ENCODE data around the gene SPACA6. TPM values are rescaled to one million over a fixed set of nuclear protein-coding genes. Genes with fewer than 3 reads are reported as not detected.

The SPACA6 gene
- total RNA-seq, 5 donors from 2014 or later (not counting 1 experiment from before 2014, with no cell fraction given): 5.5 to 9.9 (median 6.9) TPM

- peaks cover 4 to 7% of the 10 kb centered on the region in 2 donors for H3K27me3 Mint-ChIP-seq
- 68% methylated on average over 20 of the region's 22 CpGs for WGBS (ENCODE audit: insufficient coverage)
- peak overlapping the region; percentile 69 to 85 (median 77) for H3K4me3 Mint-ChIP-seq
- DNase-seq (no peak), ATAC-seq (replicated peaks in 1 of 4) (no peak)
- peaks cover 2% of the 10 kb centered on the region for H3K9me3 ChIP-seq
- H3K36me3 ChIP-seq (ENCODE audit: control insufficient read depth in 2 of 2, extremely low read depth in 1 of 2, insufficient read depth in 1 of 2, low read length in 1 of 2): no peaks in the 10 kb centered on the region
- ChIA-PET POLR2A (interaction anchor here in 1 of 2 donors (0.7 kb wide), 1 partner anchor 17 kb away, joined by 4 read pairs; no protein-coding TSS in a partner anchor), CTCF (interaction anchor here in 1 of 2 donors (0.5 kb wide), 1 partner anchor 19 kb away, joined by 9 read pairs; no protein-coding TSS in a partner anchor)
- H3K4me1 ChIP-seq (ENCODE audit: control insufficient read depth in 1 of 2, extremely low read depth in 1 of 2, insufficient read depth in 2 of 2, low read length in 2 of 2): peaks cover 2 to 29% of the 10 kb centered on the region in 2 experiments
- peak overlapping the region; percentile 63 to 64 for H3K27ac Mint-ChIP-seq
- H3K4me3 ChIP-seq (ENCODE audit: control insufficient read depth in 1 of 2, extremely low read depth in 1 of 2, low read length in 1 of 2): no peak overlapping the region
- H3K36me3 Mint-ChIP-seq: peaks cover 3% of the 10 kb centered on the region
- H3K9me3 Mint-ChIP-seq: peaks cover 5 to 19% (median 11%) of the 10 kb centered on the region in 3 donors
- no peak overlapping the region for H3K27ac ChIP-seq (ENCODE audit: low read length)
- H3K27me3 ChIP-seq (replicated peaks in 1 of 2; ENCODE audit: control insufficient read depth in 2 of 2, extremely low read depth in 1 of 2, insufficient read depth in 2 of 2, low read length in 1 of 2): peaks cover 0 to 25% of the 10 kb centered on the region in 2 experiments
- peaks cover 14 to 27% (median 17%) of the 10 kb centered on the region in 3 donors for H3K4me1 Mint-ChIP-seq
These were observed 5.1 kb upstream of the SPACA6 start for GRCh38 chr19:51687791-51688670.

GRCh38 chr19:51688671-51689571 lies 4.2 kb upstream of the SPACA6 start:
- Histone ChIP-seq H3K9me3 (peaks cover 2% of the 10 kb centered on the region), H3K4me3 (ENCODE audit: control insufficient read depth in 1 of 2, extremely low read depth in 1 of 2, low read length in 1 of 2) (peak overlapping the region in 1 of 2 donors; percentile 54), H3K27me3 (replicated peaks in 1 of 2; ENCODE audit: control insufficient read depth in 2 of 2, extremely low read depth in 1 of 2, insufficient read depth in 2 of 2, low read length in 1 of 2) (peaks cover 0 to 25% of the 10 kb centered on the region in 2 experiments), H3K36me3 (ENCODE audit: control insufficient read depth in 2 of 2, extremely low read depth in 1 of 2, insufficient read depth in 1 of 2, low read length in 1 of 2) (no peaks in the 10 kb centered on the region), H3K27ac (ENCODE audit: low read length) (no peak overlapping the region), H3K4me1 (ENCODE audit: control insufficient read depth in 1 of 2, extremely low read depth in 1 of 2, insufficient read depth in 2 of 2, low read length in 2 of 2) (peaks cover 2 to 29% of the 10 kb centered on the region in 2 experiments)
- H3K4me1 Mint-ChIP-seq: peaks cover 14 to 27% (median 18%) of the 10 kb centered on the region in 3 donors
- H3K36me3 Mint-ChIP-seq: peaks cover 3% of the 10 kb centered on the region
- POLR2A ChIA-PET: interaction anchor here in 1 of 2 donors (0.7 kb wide), 1 partner anchor 18 kb away, joined by 4 read pairs; no protein-coding TSS in a partner anchor
- 12% methylated on average over 25 of the region's 63 CpGs for WGBS (ENCODE audit: insufficient coverage)
- H3K4me3 Mint-ChIP-seq: peak overlapping the region; percentile 69 to 85 (median 77)
- ATAC-seq (replicated peaks in 1 of 4) (peak in 2 of 4 experiments; percentile 22 to 28), DNase-seq (peak in 2 of 35 experiments; percentile 8 to 17)
- peaks cover 5 to 19% (median 11%) of the 10 kb centered on the region in 3 donors for H3K9me3 Mint-ChIP-seq
- CTCF ChIA-PET: interaction anchor here in 1 of 2 donors (0.6 kb wide), 1 partner anchor 10 kb away, joined by 3 read pairs; no protein-coding TSS in a partner anchor
- peak overlapping the region; percentile 63 to 68 for H3K27ac Mint-ChIP-seq
- peaks cover 4 to 7% of the 10 kb centered on the region in 2 donors for H3K27me3 Mint-ChIP-seq

- Histone ChIP-seq H3K4me3 (ENCODE audit: control insufficient read depth in 1 of 2, extremely low read depth in 1 of 2, low read length in 1 of 2) (peak overlapping the region; percentile 54 to 67), H3K36me3 (ENCODE audit: control insufficient read depth in 2 of 2, extremely low read depth in 1 of 2, insufficient read depth in 1 of 2, low read length in 1 of 2) (no peaks in the 10 kb centered on the region), H3K9me3 (no peaks in the 10 kb centered on the region), H3K4me1 (ENCODE audit: control insufficient read depth in 1 of 2, extremely low read depth in 1 of 2, insufficient read depth in 2 of 2, low read length in 2 of 2) (peaks cover 2 to 29% of the 10 kb centered on the region in 2 experiments), H3K27me3 (replicated peaks in 1 of 2; ENCODE audit: control insufficient read depth in 2 of 2, extremely low read depth in 1 of 2, insufficient read depth in 2 of 2, low read length in 1 of 2) (peaks cover 0 to 29% of the 10 kb centered on the region in 2 experiments), H3K27ac (ENCODE audit: low read length) (peak overlapping the region; percentile 84)
- CTCF ChIA-PET: no interaction called here
- Mint-ChIP-seq H3K4me1 (peaks cover 14 to 27% (median 18%) of the 10 kb centered on the region in 3 donors), H3K36me3 (peaks cover 2% of the 10 kb centered on the region), H3K9me3 (peaks cover 2 to 9% (median 5%) of the 10 kb centered on the region in 3 donors), H3K27ac (peak overlapping the region; percentile 78 to 87), H3K4me3 (peak overlapping the region; percentile 77 to 85 (median 84)), H3K27me3 (peaks cover 4 to 7% of the 10 kb centered on the region in 2 donors)
- POLR2A ChIA-PET: no interaction called here
- 6% methylated on average over 15 of the region's 21 CpGs for WGBS (ENCODE audit: insufficient coverage)
- DNase-seq: peak in 6 of 35 experiments; percentile 5 to 59 (median 46)
- ATAC-seq (replicated peaks in 1 of 4): no peak
These were observed 3.2 kb upstream of the SPACA6 start for GRCh38 chr19:51689751-51690453.

GRCh38 chr19:51690454-51691073 lies 2.6 kb upstream of the SPACA6 start:
- ATAC-seq (replicated peaks in 1 of 4) (peak; percentile 71 to 86 (median 76)), DNase-seq (peak in 33 of 35 experiments; percentile 22 to 78 (median 49))
- Histone ChIP-seq H3K36me3 (ENCODE audit: control insufficient read depth in 2 of 2, extremely low read depth in 1 of 2, insufficient read depth in 1 of 2, low read length in 1 of 2) (no peaks in the 10 kb centered on the region), H3K9me3 (no peaks in the 10 kb centered on the region), H3K4me3 (ENCODE audit: control insufficient read depth in 1 of 2, extremely low read depth in 1 of 2, low read length in 1 of 2) (peak overlapping the region; percentile 54 to 67), H3K4me1 (ENCODE audit: control insufficient read depth in 1 of 2, extremely low read depth in 1 of 2, insufficient read depth in 2 of 2, low read length in 2 of 2) (peaks cover 2 to 29% of the 10 kb centered on the region in 2 experiments), H3K27me3 (replicated peaks in 1 of 2; ENCODE audit: control insufficient read depth in 2 of 2, extremely low read depth in 1 of 2, insufficient read depth in 2 of 2, low read length in 1 of 2) (peaks cover 0 to 29% of the 10 kb centered on the region in 2 experiments), H3K27ac (ENCODE audit: low read length) (peak overlapping the region; percentile 84)
- Mint-ChIP-seq H3K27ac (peak overlapping the region; percentile 78 to 87), H3K36me3 (no peaks in the 10 kb centered on the region), H3K27me3 (peaks cover 4 to 7% of the 10 kb centered on the region in 2 donors), H3K4me3 (peak overlapping the region; percentile 77 to 85 (median 84)), H3K4me1 (peaks cover 14 to 27% (median 18%) of the 10 kb centered on the region in 3 donors), H3K9me3 (peaks cover 0 to 7% (median 4%) of the 10 kb centered on the region in 3 donors)
- ChIA-PET POLR2A (interaction anchor here in 1 of 2 donors (0.6 kb wide), 1 partner anchor 168 kb away, joined by 3 read pairs; no protein-coding TSS in a partner anchor), CTCF (no interaction called here)
- no CpG with 5 or more reads among the region's 21 CpGs for WGBS (ENCODE audit: insufficient coverage)

- 63% methylated on average over 5 of the region's 9 CpGs for WGBS (ENCODE audit: insufficient coverage)
- Histone ChIP-seq H3K27me3 (replicated peaks in 1 of 2; ENCODE audit: control insufficient read depth in 2 of 2, extremely low read depth in 1 of 2, insufficient read depth in 2 of 2, low read length in 1 of 2) (peaks cover 0 to 29% of the 10 kb centered on the region in 2 experiments), H3K27ac (ENCODE audit: low read length) (peak overlapping the region; percentile 84), H3K4me3 (ENCODE audit: control insufficient read depth in 1 of 2, extremely low read depth in 1 of 2, low read length in 1 of 2) (peak overlapping the region; percentile 2 to 54), H3K36me3 (ENCODE audit: control insufficient read depth in 2 of 2, extremely low read depth in 1 of 2, insufficient read depth in 1 of 2, low read length in 1 of 2) (no peaks in the 10 kb centered on the region), H3K9me3 (no peaks in the 10 kb centered on the region), H3K4me1 (ENCODE audit: control insufficient read depth in 1 of 2, extremely low read depth in 1 of 2, insufficient read depth in 2 of 2, low read length in 2 of 2) (peaks cover 2 to 29% of the 10 kb centered on the region in 2 experiments)
- DNase-seq: no peak
- Mint-ChIP-seq H3K4me3 (peak overlapping the region; percentile 46 to 85 (median 62)), H3K27me3 (peaks cover 4 to 7% of the 10 kb centered on the region in 2 donors), H3K36me3 (peaks cover 3% of the 10 kb centered on the region), H3K4me1 (peaks cover 14 to 27% (median 18%) of the 10 kb centered on the region in 3 donors), H3K27ac (peak overlapping the region; percentile 61 to 79), H3K9me3 (peaks cover 0 to 2% (median 0%) of the 10 kb centered on the region in 3 donors)
- POLR2A ChIA-PET: interaction anchor here in 1 of 2 donors (0.6 kb wide), 1 partner anchor 169 kb away, joined by 3 read pairs; no protein-coding TSS in a partner anchor
- ATAC-seq (replicated peaks in 1 of 4): peak in 1 of 4 experiments; percentile 2
- CTCF ChIA-PET: no interaction called here
These were observed 2.0 kb upstream of the SPACA6 start for GRCh38 chr19:51691074-51691583.

All from T-cell (primary cell).